Gastroesophageal sphincter (tissue), 4 donors: ENCODE data around the gene GALNT9. TPM values are rescaled to one million over a fixed set of nuclear protein-coding genes. Genes with fewer than 3 reads are reported as not detected.

Experiments used
- ATAC-seq: fragments of 150-250 bp; one replicate; pipeline ENCODE4 v1.9.1; 2016; ENCODE audit warnings: mild to moderate bottlenecking, moderate library complexity
- H3K27ac ChIP-seq, 4 donors: fragments of 200-600 bp; sonication (generic) in 3 of 4; 1 replicate in 3 of 4; 2 replicates in 1 of 4; pipeline ENCODE4 v1.5.1; 2016 to 2019
- H3K27me3 ChIP-seq: fragments of 200-600 bp; sonication (generic); one replicate; pipeline ENCODE4 v1.5.1; 2019
- H3K36me3 ChIP-seq, 2 donors: fragments of 200-600 bp; sonication (generic); one replicate each; pipeline ENCODE4 v1.5.1; 2019; ENCODE audit warnings: control low read depth in 1 of 2
- H3K4me1 ChIP-seq, 3 donors: fragments of 200-600 bp; sonication (generic); 1 replicate in 2 of 3; 2 replicates in 1 of 3; pipeline ENCODE4 v1.5.1; 2016 to 2019; ENCODE audit warnings: control low read depth in 2 of 3
- H3K4me3 ChIP-seq, 2 donors: fragments of 200-600 bp; sonication (generic); one replicate each; pipeline ENCODE4 v1.5.1; 2019; ENCODE audit warnings: mild to moderate bottlenecking in 1 of 2, moderate library complexity in 1 of 2
- H3K9me3 ChIP-seq, 3 donors: fragments of 200-600 bp; sonication (generic); one replicate each; pipeline ENCODE4 v1.5.1; 2017 to 2019; ENCODE audit warnings: control low read depth in 2 of 3
- CTCF ChIP-seq, 4 experiments: fragments of 200-600 bp in 2 of 4; fragments of 450-650 bp in 2 of 4; sonication (generic) in 1 of 4; IDR thresholded peaks; one replicate each; pipeline ENCODE4 v1.5.1; 2017 to 2019; ENCODE audit warnings: antibody characterized with exemption in 4 of 4, mild to moderate bottlenecking in 2 of 4, moderate library complexity in 2 of 4
- EP300 ChIP-seq: sonication (generic); formaldehyde crosslinking; IDR thresholded peaks from one replicate; pipeline ENCODE4 v1.6.1; 2017; ENCODE audit warnings: antibody characterized with exemption, mild to moderate bottlenecking
- POLR2A ChIP-seq, 2 donors: fragments of 450-650 bp; IDR thresholded peaks; one replicate each; pipeline ENCODE4 v1.6.1; 2017; ENCODE audit warnings: antibody characterized with exemption in 2 of 2, mild to moderate bottlenecking in 2 of 2, moderate library complexity in 1 of 2
- POLR2AphosphoS5 ChIP-seq: sonication (generic); formaldehyde crosslinking; IDR thresholded peaks from one replicate; pipeline ENCODE4 v1.6.1; 2017; ENCODE audit warnings: antibody characterized with exemption
- WGBS, 2 donors: methylation state at CpG; one replicate each; pipeline ENCODE4 v1.1.5; 2018; ENCODE audit warnings: low coverage in 1 of 2; 5-methylcytosine and 5-hydroxymethylcytosine counted together
- total RNA-seq, 4 donors: library from RNA; depleted of rRNA; stranded (reverse); fragments of >200 nt; gene quantifications; one replicate each; pipeline ENCODE4 v1.1.0, GENCODE V29; 2016

The GALNT9 gene
- total RNA-seq, 4 donors from 2014 or later = 2.0 TPM; not detected in 3

GRCh38 chr12:132362996-132363660 lies 33.7 kb upstream of the GALNT9 start:
- 75 to 83% methylated on average over 6 to 20 of the region's 29 CpGs for WGBS, 2 donors
- ATAC-seq = no peak
- H3K27me3 ChIP-seq = peaks cover 34% of the 10 kb centered on the region
- TF ChIP-seq CTCF (IDR thresholded peaks at IDR 0.05) = no peak
- TF ChIP-seq EP300 = no peak
- TF ChIP-seq POLR2AphosphoS5 = no peak
- no peak for TF ChIP-seq POLR2A (IDR thresholded peaks at IDR 0.05)
- H3K36me3 ChIP-seq = no peaks in the 10 kb centered on the region
- no peaks in the 10 kb centered on the region for H3K4me1 ChIP-seq
- no peak overlapping the region for H3K27ac ChIP-seq
- H3K4me3 ChIP-seq = no peak overlapping the region
- H3K9me3 ChIP-seq = peaks cover 0 to 5% (median 0%) of the 10 kb centered on the region in 3 donors

- no peaks in the 10 kb centered on the region for H3K4me1 ChIP-seq
- H3K27me3 ChIP-seq = peaks cover 34% of the 10 kb centered on the region
- 80% methylated on average over 10 of the region's 52 CpGs; no CpG with 5 or more reads in 1 of the 2 donors for WGBS, 2 donors
- no peak overlapping the region for H3K27ac ChIP-seq
- no peaks in the 10 kb centered on the region for H3K36me3 ChIP-seq
- no peak overlapping the region for H3K4me3 ChIP-seq
- peaks cover 0 to 5% (median 0%) of the 10 kb centered on the region in 3 donors for H3K9me3 ChIP-seq
- TF ChIP-seq POLR2AphosphoS5 (no peak), EP300 (no peak), CTCF (IDR thresholded peaks at IDR 0.05) (no peak), POLR2A (IDR thresholded peaks at IDR 0.05) (no peak)
- no peak for ATAC-seq
Measured at GRCh38 chr12:132360906-132361777, 31.8 kb upstream of the GALNT9 start.

- Histone ChIP-seq H3K27me3 (peaks cover 41% of the 10 kb centered on the region), H3K4me1 (no peaks in the 10 kb centered on the region), H3K4me3 (no peak overlapping the region), H3K9me3 (peaks cover 0 to 5% (median 0%) of the 10 kb centered on the region in 3 donors), H3K27ac (no peak overlapping the region), H3K36me3 (no peaks in the 10 kb centered on the region)
- no peak for TF ChIP-seq POLR2AphosphoS5
- no peak for TF ChIP-seq CTCF (IDR thresholded peaks at IDR 0.05)
- no peak for TF ChIP-seq EP300
- TF ChIP-seq POLR2A (IDR thresholded peaks at IDR 0.05) = no peak
- ATAC-seq = no peak
- WGBS, 2 donors = 88 to 93% methylated on average over 2 to 3 of the region's 7 CpGs
Measured at GRCh38 chr12:132360410-132360809, 31.0 kb upstream of the GALNT9 start.

- Histone ChIP-seq H3K27ac (no peak overlapping the region), H3K36me3 (no peaks in the 10 kb centered on the region), H3K27me3 (peaks cover 45% of the 10 kb centered on the region), H3K9me3 (peaks cover 0 to 5% (median 0%) of the 10 kb centered on the region in 3 donors), H3K4me1 (no peaks in the 10 kb centered on the region), H3K4me3 (no peak overlapping the region)
- no peak for ATAC-seq
- no peak for TF ChIP-seq CTCF (IDR thresholded peaks at IDR 0.05)
- no peak for TF ChIP-seq POLR2AphosphoS5
- TF ChIP-seq POLR2A (IDR thresholded peaks at IDR 0.05) = no peak
- TF ChIP-seq EP300 = no peak
- 78 to 80% methylated on average over 4 to 6 of the region's 16 CpGs for WGBS, 2 donors
Measured at GRCh38 chr12:132359971-132360370, 30.6 kb upstream of the GALNT9 start.
